ENCODE data around the gene OR5C1.
"Not testable (repeated sequence)": the region's sequence is repeated elsewhere in the genome, so short reads cannot be mapped to it uniquely, and the experiment has no call there.

GRCh38 chr9:122838441-122838840, 49.7 kb downstream of the OR5C1 start:
- TF ChIP-seq CTCF (IDR thresholded peaks at IDR 0.05; ENCODE audit: low read depth, low read length, poor library complexity, severe bottlenecking); EZH2phosphoT487 (IDR thresholded peaks at IDR 0.05; ENCODE audit: borderline replicate concordance, low read length): not testable (repeated sequence)

Data from DOHH2 (cell line).